ENCODE data around the gene ATF7IP2. TPM values are rescaled to one million over a fixed set of nuclear protein-coding genes. Genes with fewer than 3 reads are reported as not detected.

ATF7IP2 gene
- total and polyA plus RNA-seq, 10 of the 15 experiments (the other 5 are each of a cell fraction or from before 2014, with no cell fraction given) = 24.6 to 82.1 (median 51.9) TPM

- in situ Hi-C loops (cut with MboI) (no loop called here), intact Hi-C loops (cut with micrococcal nuclease; ENCODE audit: unreplicated experiment) (no loop called here)
- FAIRE-seq = no peak
Observed at GRCh38 chr16:10391339-10391738, 5.5 kb downstream of the ATF7IP2 start.

GRCh38 chr16:10402975-10403374, 17.1 kb downstream of the ATF7IP2 start:
- Histone ChIP-seq H2AFZ (ENCODE audit: control insufficient read depth, low read depth, low read length) (no peak overlapping the region), H3K4me3 (no peak overlapping the region), H3K9me3 (replicated peaks; ENCODE audit: control insufficient read depth, insufficient read depth, low read length) (peaks cover 15% of the 10 kb centered on the region; the same call in 2 of the 3 replicates), H3K27me3 (replicated peaks in 1 of 2; ENCODE audit: control insufficient read depth in 2 of 2, insufficient read depth in 2 of 2, low read length in 1 of 2) (no peaks in the 10 kb centered on the region), H3K27ac (ENCODE audit: control insufficient read depth, insufficient read depth) (no peak overlapping the region), H4K20me1 (ENCODE audit: control insufficient read depth, insufficient read depth) (no peaks in the 10 kb centered on the region), H3K79me2 (ENCODE audit: control insufficient read depth, insufficient read depth, low read length) (peaks cover 2% of the 10 kb centered on the region), H3K9ac (ENCODE audit: control insufficient read depth, insufficient read depth, low read length) (no peak overlapping the region), H3K36me3 (ENCODE audit: control insufficient read depth in 2 of 2, insufficient read depth in 2 of 2, low read length in 1 of 2) (peaks cover 0 to 12% of the 10 kb centered on the region in 2 experiments; a peak in 1 of 4 replicates), H3K4me1 (ENCODE audit: control insufficient read depth, insufficient read depth, low read length) (no peaks in the 10 kb centered on the region), H3K4me2 (ENCODE audit: control insufficient read depth, insufficient read depth) (no peak overlapping the region)
- RAD21 ChIA-PET (ENCODE audit: unreplicated experiment) = no interaction called here
- SMC1A ChIA-PET (ENCODE audit: uncharacterized antibody, unreplicated experiment) = interaction anchor here (1.4 kb wide), 1 partner anchor 11 kb away, joined by 4 read pairs; no protein-coding TSS in a partner anchor
- intact Hi-C loops (cut with micrococcal nuclease; ENCODE audit: unreplicated experiment) = no loop called here
- TF ChIP-seq TCF12 (IDR thresholded peaks at IDR 0.05; ENCODE audit: low read depth, low read length) = no peak
- no peak for TF ChIP-seq SRF (IDR thresholded peaks at IDR 0.05; ENCODE audit: low read depth in 2 of 2, low read length in 2 of 2)
- no peak for TF ChIP-seq EZH2 (IDR thresholded peaks at IDR 0.05; ENCODE audit: borderline replicate concordance, control insufficient read depth, low read depth, low read length)
- POLR2A ChIA-PET = no interaction called here
- in situ Hi-C loops (cut with MboI) = no loop called here
- no TSS peak for BruUV-seq (replicated peaks)
- DNase-seq (ENCODE audit: low read depth, low spot score) = no peak
- ATAC-seq = no peak
- CTCF ChIA-PET = no interaction called here
- WGBS (ENCODE audit: insufficient coverage, insufficient replicate concordance, low lambda C conversion rate, missing lambda C conversion rate) = 100% methylated on average over 1 of the region's 1 CpG
- no peak for FAIRE-seq

More at GRCh38 chr16:10391339-10391738, 5.5 kb downstream of the ATF7IP2 start:
- Histone ChIP-seq H3K27ac (ENCODE audit: control insufficient read depth, insufficient read depth) (no peak overlapping the region), H3K4me3 (no peak overlapping the region), H3K79me2 (ENCODE audit: control insufficient read depth, insufficient read depth, low read length) (peaks cover 15% of the 10 kb centered on the region), H3K36me3 (ENCODE audit: control insufficient read depth in 2 of 2, insufficient read depth in 2 of 2, low read length in 1 of 2) (peaks cover 0 to 10% of the 10 kb centered on the region in 2 experiments; a peak in 2 of 4 replicates), H2AFZ (ENCODE audit: control insufficient read depth, low read depth, low read length) (no peak overlapping the region), H3K9ac (ENCODE audit: control insufficient read depth, insufficient read depth, low read length) (no peak overlapping the region), H3K4me1 (ENCODE audit: control insufficient read depth, insufficient read depth, low read length) (no peaks in the 10 kb centered on the region; the same call in 1 of the 2 replicates), H4K20me1 (ENCODE audit: control insufficient read depth, insufficient read depth) (no peaks in the 10 kb centered on the region), H3K4me2 (ENCODE audit: control insufficient read depth, insufficient read depth) (no peak overlapping the region), H3K9me3 (replicated peaks; ENCODE audit: control insufficient read depth, insufficient read depth, low read length) (peaks cover 4% of the 10 kb centered on the region; the same call in 2 of the 3 replicates), H3K27me3 (replicated peaks in 1 of 2; ENCODE audit: control insufficient read depth in 2 of 2, insufficient read depth in 2 of 2, low read length in 1 of 2) (no peaks in the 10 kb centered on the region)
- TF ChIP-seq CREB1 (IDR thresholded peaks at IDR 0.05; ENCODE audit: low read depth) (no peak), CEBPB (IDR thresholded peaks at IDR 0.05; ENCODE audit: borderline replicate concordance in 1 of 2, low read depth in 2 of 2, low read length in 2 of 2) (no peak), SMAD5 (IDR thresholded peaks at IDR 0.05; ENCODE audit: low read depth) (no peak), CHD4 (IDR thresholded peaks at IDR 0.05) (no peak), STAT3 (IDR thresholded peaks at IDR 0.05; ENCODE audit: low read depth, low read length) (no peak), PKNOX1 (IDR thresholded peaks at IDR 0.05) (no peak), CHD1 (IDR thresholded peaks at IDR 0.05; ENCODE audit: low read depth, low read length) (no peak)
- ATAC-seq (no peak), DNase-seq (ENCODE audit: low read depth, low spot score) (no peak)
- POLR2A ChIA-PET = no interaction called here
- SMC1A ChIA-PET (ENCODE audit: uncharacterized antibody, unreplicated experiment) = interaction anchor here (1.0 to 1.2 kb wide), 2 partner anchors 14 to 134 kb away, joined by 3 to 4 read pairs; no protein-coding TSS in a partner anchor
- CTCF ChIA-PET = interaction anchor here (1.0 to 1.2 kb wide), 2 partner anchors 29 to 82 kb away, joined by 3 read pairs; no protein-coding TSS in a partner anchor
- no TSS peak for BruUV-seq (replicated peaks)
- 88% methylated on average over 3 of the region's 3 CpGs for WGBS (ENCODE audit: insufficient coverage, insufficient replicate concordance, low lambda C conversion rate, missing lambda C conversion rate)
- RAD21 ChIA-PET (ENCODE audit: unreplicated experiment) = no interaction called here

Measured in GM12878 (cell line).